SK-N-SH treated with all-trans-retinoic acid at 6 μM for 48 hours (cell line): ENCODE data around the gene RPL18.

ENCODE experiments used
- ATAC-seq: fragments of 200-7000 bp; cut with Tn5 transposase; 3 replicates; pipeline ENCODE4 v1.9.1; 2020; ENCODE audit warnings: mild to moderate bottlenecking, moderate library complexity
- ARNTL ChIP-seq: fragments of 450-650 bp; formaldehyde crosslinking; IDR thresholded peaks from 2 replicates; pipeline ENCODE4 v1.5.0; 2020; ENCODE audit warnings: low read depth, mild to moderate bottlenecking, moderate library complexity, borderline replicate concordance
- BACH2 ChIP-seq: fragments of 250-450 bp; sonication (Bioruptor Pico); IDR thresholded peaks from 2 replicates; pipeline ENCODE4 v1.9.0; 2021; ENCODE audit warnings: mild to moderate bottlenecking, borderline replicate concordance
- CSDC2 ChIP-seq: fragments of 250-450 bp; sonication (Bioruptor Pico); IDR thresholded peaks from 2 replicates; pipeline ENCODE4 v1.5.0; 2020; ENCODE audit warnings: mild to moderate bottlenecking, moderate library complexity
- ESRRG ChIP-seq: fragments of 250-450 bp; sonication (Bioruptor Pico); IDR thresholded peaks from 2 replicates; pipeline ENCODE4 v1.6.1; 2021; ENCODE audit warnings: mild to moderate bottlenecking
- GLIS3 ChIP-seq: fragments of 250-450 bp; sonication (Bioruptor Pico); IDR thresholded peaks from 2 replicates; pipeline ENCODE4 v1.5.0; 2020; ENCODE audit warnings: mild to moderate bottlenecking, moderate library complexity
- ISL1 ChIP-seq: fragments of 250-450 bp; sonication (Bioruptor Pico); IDR thresholded peaks from 2 replicates; pipeline ENCODE4 v2.1.2; 2022; ENCODE audit warnings: mild to moderate bottlenecking, moderate library complexity
- OSR1 ChIP-seq: fragments of 250-450 bp; sonication (Bioruptor Pico); IDR thresholded peaks from 2 replicates; pipeline ENCODE4 v1.8.0; 2022; ENCODE audit warnings: moderate library complexity, mild to moderate bottlenecking, inconsistent platforms
- PPARA ChIP-seq: fragments of 250-450 bp; sonication (Bioruptor Pico); IDR thresholded peaks from 2 replicates; pipeline ENCODE4 v1.5.0; 2020; ENCODE audit warnings: mild to moderate bottlenecking, borderline replicate concordance
- SNAI2 ChIP-seq: fragments of 250-450 bp; sonication (Bioruptor Pico); IDR thresholded peaks from 2 replicates; pipeline ENCODE4 v1.5.0; 2020; ENCODE audit warnings: mild to moderate bottlenecking, moderate library complexity
- TCF4 ChIP-seq: fragments of 250-450 bp; sonication (Bioruptor Pico); IDR thresholded peaks from 2 replicates; pipeline ENCODE4 v1.8.0; 2021; ENCODE audit warnings: mild to moderate bottlenecking, moderate library complexity, borderline replicate concordance
- TOX ChIP-seq: fragments of 250-450 bp; sonication (Bioruptor Pico); IDR thresholded peaks from 2 replicates; pipeline ENCODE4 v1.8.0; 2021; ENCODE audit warnings: mild to moderate bottlenecking, moderate library complexity, borderline replicate concordance
- ZC3H10 ChIP-seq: fragments of 250-450 bp; sonication (Bioruptor Pico); IDR thresholded peaks from 2 replicates; pipeline ENCODE4 v1.5.1; 2021; ENCODE audit warnings: mild to moderate bottlenecking, moderate library complexity
- ZFP30 ChIP-seq: fragments of 450-650 bp; formaldehyde crosslinking; IDR thresholded peaks from 2 replicates; pipeline ENCODE4 v1.5.0; 2022; ENCODE audit warnings: mild to moderate bottlenecking, moderate library complexity
- ZNF70 ChIP-seq: fragments of 450-650 bp; formaldehyde crosslinking; IDR thresholded peaks from 2 replicates; pipeline ENCODE4 v1.5.0; 2020; ENCODE audit warnings: mild to moderate bottlenecking, moderate library complexity
- ZNF8 ChIP-seq: fragments of 450-650 bp; formaldehyde crosslinking; IDR thresholded peaks from 2 replicates; pipeline ENCODE4 v1.5.0; 2020; ENCODE audit warnings: mild to moderate bottlenecking, moderate library complexity
- TF ChIP-seq, protein P1 (sequence below): fragments of 250-450 bp; sonication (Bioruptor Pico); IDR thresholded peaks from 2 replicates; pipeline ENCODE4 v1.5.1; 2020; ENCODE audit warnings: low read depth, mild to moderate bottlenecking, moderate library complexity
- TF ChIP-seq, protein P2 (sequence below): fragments of 250-450 bp; sonication (Bioruptor Pico); IDR thresholded peaks from 2 replicates; pipeline ENCODE4 v1.8.0; 2020; ENCODE audit warnings: mild to moderate bottlenecking, moderate library complexity, borderline replicate concordance
- TF ChIP-seq, protein P3 (sequence below): fragments of 250-450 bp; sonication (Bioruptor Pico); IDR thresholded peaks from 2 replicates; pipeline ENCODE4 v1.5.1; 2021; ENCODE audit warnings: mild to moderate bottlenecking, moderate library complexity
- TF ChIP-seq, protein P4 (sequence below): fragments of 250-450 bp; sonication (Bioruptor Pico); IDR thresholded peaks from 2 replicates; pipeline ENCODE4 v1.8.0; 2021; ENCODE audit warnings: low read depth, mild to moderate bottlenecking, moderate library complexity, borderline replicate concordance
- TF ChIP-seq, protein P5 (sequence below): fragments of 250-450 bp; sonication (Bioruptor Pico); IDR thresholded peaks from 2 replicates; pipeline ENCODE4 v1.5.0; 2020; ENCODE audit warnings: mild to moderate bottlenecking, moderate library complexity

Gene RPL18

DNA sequence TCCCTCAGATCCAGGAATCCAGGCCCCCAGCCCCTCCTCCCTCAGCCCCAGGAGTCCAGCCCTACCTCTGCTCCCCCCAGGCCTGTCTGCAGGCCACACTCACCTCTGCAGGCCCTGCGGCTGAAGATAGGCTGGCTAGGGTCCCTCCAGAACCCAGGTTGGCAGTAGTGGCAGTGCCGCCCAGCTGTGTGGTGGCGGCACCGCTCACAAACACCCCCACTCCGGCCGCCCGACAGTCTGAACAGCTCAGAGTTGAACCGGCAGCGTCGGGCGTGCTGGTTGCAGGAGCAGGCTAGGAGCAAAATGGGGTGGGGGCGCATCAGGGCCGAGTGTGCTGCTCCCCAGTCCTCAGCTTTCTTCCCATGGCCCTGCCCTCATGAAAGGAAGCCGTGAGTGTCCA, 45.5 kb upstream of the RPL18 start:
- no peak for ATAC-seq
- TF ChIP-seq ZNF70 (CRISPR knock-in tag) (no peak), SNAI2 (CRISPR knock-in tag) (no peak), BACH2 (CRISPR knock-in tag) (no peak), OSR1 (CRISPR knock-in tag) (no peak), TCF4 (CRISPR knock-in tag) (no peak), PPARA (CRISPR knock-in tag) (no peak), GLIS3 (CRISPR knock-in tag) (no peak), ARNTL (no peak), ZFP30 (CRISPR knock-in tag) (no peak), TOX (CRISPR knock-in tag) (no peak), ZC3H10 (CRISPR knock-in tag) (no peak)
- TF ChIP-seq, protein P1, sequence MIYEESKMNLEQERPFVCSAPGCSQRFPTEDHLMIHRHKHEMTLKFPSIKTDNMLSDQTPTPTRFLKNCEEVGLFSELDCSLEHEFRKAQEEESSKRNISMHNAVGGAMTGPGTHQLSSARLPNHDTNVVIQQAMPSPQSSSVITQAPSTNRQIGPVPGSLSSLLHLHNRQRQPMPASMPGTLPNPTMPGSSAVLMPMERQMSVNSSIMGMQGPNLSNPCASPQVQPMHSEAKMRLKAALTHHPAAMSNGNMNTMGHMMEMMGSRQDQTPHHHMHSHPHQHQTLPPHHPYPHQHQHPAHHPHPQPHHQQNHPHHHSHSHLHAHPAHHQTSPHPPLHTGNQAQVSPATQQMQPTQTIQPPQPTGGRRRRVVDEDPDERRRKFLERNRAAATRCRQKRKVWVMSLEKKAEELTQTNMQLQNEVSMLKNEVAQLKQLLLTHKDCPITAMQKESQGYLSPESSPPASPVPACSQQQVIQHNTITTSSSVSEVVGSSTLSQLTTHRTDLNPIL, result no peak
- TF ChIP-seq, protein P2, sequence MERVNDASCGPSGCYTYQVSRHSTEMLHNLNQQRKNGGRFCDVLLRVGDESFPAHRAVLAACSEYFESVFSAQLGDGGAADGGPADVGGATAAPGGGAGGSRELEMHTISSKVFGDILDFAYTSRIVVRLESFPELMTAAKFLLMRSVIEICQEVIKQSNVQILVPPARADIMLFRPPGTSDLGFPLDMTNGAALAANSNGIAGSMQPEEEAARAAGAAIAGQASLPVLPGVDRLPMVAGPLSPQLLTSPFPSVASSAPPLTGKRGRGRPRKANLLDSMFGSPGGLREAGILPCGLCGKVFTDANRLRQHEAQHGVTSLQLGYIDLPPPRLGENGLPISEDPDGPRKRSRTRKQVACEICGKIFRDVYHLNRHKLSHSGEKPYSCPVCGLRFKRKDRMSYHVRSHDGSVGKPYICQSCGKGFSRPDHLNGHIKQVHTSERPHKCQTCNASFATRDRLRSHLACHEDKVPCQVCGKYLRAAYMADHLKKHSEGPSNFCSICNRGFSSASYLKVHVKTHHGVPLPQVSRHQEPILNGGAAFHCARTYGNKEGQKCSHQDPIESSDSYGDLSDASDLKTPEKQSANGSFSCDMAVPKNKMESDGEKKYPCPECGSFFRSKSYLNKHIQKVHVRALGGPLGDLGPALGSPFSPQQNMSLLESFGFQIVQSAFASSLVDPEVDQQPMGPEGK (CRISPR knock-in tag), result no peak
- TF ChIP-seq, protein P3, sequence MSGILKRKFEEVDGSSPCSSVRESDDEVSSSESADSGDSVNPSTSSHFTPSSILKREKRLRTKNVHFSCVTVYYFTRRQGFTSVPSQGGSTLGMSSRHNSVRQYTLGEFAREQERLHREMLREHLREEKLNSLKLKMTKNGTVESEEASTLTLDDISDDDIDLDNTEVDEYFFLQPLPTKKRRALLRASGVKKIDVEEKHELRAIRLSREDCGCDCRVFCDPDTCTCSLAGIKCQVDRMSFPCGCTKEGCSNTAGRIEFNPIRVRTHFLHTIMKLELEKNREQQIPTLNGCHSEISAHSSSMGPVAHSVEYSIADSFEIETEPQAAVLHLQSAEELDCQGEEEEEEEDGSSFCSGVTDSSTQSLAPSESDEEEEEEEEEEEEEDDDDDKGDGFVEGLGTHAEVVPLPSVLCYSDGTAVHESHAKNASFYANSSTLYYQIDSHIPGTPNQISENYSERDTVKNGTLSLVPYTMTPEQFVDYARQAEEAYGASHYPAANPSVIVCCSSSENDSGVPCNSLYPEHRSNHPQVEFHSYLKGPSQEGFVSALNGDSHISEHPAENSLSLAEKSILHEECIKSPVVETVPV (CRISPR knock-in tag), result no peak
- TF ChIP-seq, protein P4, sequence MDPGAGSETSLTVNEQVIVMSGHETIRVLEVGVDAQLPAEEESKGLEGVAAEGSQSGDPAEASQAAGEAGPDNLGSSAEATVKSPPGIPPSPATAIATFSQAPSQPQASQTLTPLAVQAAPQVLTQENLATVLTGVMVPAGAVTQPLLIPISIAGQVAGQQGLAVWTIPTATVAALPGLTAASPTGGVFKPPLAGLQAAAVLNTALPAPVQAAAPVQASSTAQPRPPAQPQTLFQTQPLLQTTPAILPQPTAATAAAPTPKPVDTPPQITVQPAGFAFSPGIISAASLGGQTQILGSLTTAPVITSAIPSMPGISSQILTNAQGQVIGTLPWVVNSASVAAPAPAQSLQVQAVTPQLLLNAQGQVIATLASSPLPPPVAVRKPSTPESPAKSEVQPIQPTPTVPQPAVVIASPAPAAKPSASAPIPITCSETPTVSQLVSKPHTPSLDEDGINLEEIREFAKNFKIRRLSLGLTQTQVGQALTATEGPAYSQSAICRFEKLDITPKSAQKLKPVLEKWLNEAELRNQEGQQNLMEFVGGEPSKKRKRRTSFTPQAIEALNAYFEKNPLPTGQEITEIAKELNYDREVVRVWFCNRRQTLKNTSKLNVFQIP (CRISPR knock-in tag), result no peak

DNA sequence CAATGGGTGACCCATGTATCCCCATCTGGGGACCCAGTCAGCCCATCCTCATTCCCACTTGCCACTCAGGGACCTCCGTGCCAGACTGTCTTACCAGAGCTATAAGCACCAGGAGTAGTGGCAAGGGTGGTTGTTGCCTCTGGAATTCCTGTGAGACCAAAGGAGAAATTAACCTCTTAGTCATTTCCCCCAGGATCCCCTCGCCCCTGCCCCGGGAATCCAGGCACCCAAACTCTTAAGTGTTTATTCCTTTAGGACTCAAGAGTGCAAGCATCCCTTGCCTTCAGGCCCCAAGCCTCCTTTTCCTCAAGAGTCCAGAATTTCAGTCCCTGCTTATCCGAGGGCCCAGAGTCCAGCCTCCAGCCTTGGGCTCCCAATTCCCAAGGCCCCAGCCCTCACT, 44.7 kb upstream of the RPL18 start:
- TF ChIP-seq SNAI2 (CRISPR knock-in tag), result no peak
- no peak for TF ChIP-seq ZFP30 (CRISPR knock-in tag)
- no peak for TF ChIP-seq ESRRG (CRISPR knock-in tag)
- TF ChIP-seq, protein P1, result no peak
- TF ChIP-seq ZNF8, result no peak
- TF ChIP-seq, protein P3 (CRISPR knock-in tag), result no peak
- no peak for TF ChIP-seq OSR1 (CRISPR knock-in tag)
- TF ChIP-seq, protein P2 (CRISPR knock-in tag), result no peak
- TF ChIP-seq, protein P4 (CRISPR knock-in tag), result no peak
- no peak for TF ChIP-seq ARNTL
- TF ChIP-seq ISL1 (CRISPR knock-in tag), result no peak
- TF ChIP-seq, protein P5, sequence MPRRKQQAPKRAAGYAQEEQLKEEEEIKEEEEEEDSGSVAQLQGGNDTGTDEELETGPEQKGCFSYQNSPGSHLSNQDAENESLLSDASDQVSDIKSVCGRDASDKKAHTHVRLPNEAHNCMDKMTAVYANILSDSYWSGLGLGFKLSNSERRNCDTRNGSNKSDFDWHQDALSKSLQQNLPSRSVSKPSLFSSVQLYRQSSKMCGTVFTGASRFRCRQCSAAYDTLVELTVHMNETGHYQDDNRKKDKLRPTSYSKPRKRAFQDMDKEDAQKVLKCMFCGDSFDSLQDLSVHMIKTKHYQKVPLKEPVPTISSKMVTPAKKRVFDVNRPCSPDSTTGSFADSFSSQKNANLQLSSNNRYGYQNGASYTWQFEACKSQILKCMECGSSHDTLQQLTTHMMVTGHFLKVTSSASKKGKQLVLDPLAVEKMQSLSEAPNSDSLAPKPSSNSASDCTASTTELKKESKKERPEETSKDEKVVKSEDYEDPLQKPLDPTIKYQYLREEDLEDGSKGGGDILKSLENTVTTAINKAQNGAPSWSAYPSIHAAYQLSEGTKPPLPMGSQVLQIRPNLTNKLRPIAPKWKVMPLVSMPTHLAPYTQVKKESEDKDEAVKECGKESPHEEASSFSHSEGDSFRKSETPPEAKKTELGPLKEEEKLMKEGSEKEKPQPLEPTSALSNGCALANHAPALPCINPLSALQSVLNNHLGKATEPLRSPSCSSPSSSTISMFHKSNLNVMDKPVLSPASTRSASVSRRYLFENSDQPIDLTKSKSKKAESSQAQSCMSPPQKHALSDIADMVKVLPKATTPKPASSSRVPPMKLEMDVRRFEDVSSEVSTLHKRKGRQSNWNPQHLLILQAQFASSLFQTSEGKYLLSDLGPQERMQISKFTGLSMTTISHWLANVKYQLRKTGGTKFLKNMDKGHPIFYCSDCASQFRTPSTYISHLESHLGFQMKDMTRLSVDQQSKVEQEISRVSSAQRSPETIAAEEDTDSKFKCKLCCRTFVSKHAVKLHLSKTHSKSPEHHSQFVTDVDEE (CRISPR knock-in tag), result no peak
- TF ChIP-seq CSDC2 (CRISPR knock-in tag), result no peak

More for the DNA sequence above, 44.7 kb upstream of the RPL18 start:
- ATAC-seq, result no peak
